ENCODE data around the gene STXBP6.

The STXBP6 gene

DNA sequence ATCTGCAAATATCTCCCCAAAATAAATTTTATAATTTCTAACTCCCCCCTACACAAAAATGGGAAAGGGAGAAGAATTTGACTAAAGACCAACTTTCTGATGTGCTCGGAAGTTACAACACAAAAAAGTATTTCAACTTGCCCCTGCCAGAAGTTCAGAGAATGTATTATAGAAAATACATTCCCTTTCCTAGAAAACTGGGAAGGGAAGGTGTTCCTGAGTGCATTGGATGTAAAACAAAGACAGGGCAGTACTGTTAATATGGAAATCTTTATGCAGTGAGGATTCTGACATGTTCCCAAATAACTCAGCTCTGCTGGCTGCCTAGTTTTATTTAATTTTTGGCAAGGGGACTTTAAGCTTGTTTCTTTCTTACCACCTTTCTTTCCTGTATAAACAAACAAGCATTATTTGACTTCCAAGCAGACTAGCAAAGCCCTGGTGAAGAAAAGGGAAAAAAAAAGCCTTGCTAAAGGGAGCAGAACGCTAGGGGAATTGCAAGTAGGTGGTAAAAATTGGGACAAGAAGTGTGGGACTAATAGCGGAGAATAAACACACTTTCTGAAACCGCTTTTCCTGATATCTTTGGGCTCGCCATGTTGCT, 124.1 kb downstream of the STXBP6 start:
- DNase-seq (ENCODE audit: low read depth), result no peak
- H3K4me3 ChIP-seq (ENCODE audit: low read length), result no peak overlapping the region
- no peak for TF ChIP-seq CTCF (conservative IDR thresholded peaks at IDR 0.05; ENCODE audit: low read length)

DNA sequence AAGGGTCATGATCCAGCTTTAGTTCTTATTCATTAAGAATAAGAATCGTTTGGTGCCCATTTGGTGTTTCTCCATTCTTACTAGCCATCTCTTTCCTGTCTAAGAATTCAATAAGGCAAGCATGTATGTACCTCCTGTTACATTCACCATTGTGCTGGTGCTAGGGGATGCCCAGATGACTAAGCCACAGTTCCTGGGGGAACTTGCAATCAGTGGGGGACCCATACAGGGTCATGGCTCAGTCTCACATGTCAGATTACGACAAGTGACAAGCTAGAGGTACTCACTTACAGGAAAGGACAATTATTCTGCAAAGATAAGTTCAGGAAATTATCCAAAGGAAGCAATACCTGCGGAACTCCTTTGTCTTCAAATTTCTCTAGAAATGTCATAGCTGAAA, 125.4 kb downstream of the STXBP6 start:
- TF ChIP-seq CTCF (conservative IDR thresholded peaks at IDR 0.05; ENCODE audit: low read length), result no peak
- no peak overlapping the region for H3K4me3 ChIP-seq (ENCODE audit: low read length)
- DNase-seq (ENCODE audit: low read depth), result no peak

DNA sequence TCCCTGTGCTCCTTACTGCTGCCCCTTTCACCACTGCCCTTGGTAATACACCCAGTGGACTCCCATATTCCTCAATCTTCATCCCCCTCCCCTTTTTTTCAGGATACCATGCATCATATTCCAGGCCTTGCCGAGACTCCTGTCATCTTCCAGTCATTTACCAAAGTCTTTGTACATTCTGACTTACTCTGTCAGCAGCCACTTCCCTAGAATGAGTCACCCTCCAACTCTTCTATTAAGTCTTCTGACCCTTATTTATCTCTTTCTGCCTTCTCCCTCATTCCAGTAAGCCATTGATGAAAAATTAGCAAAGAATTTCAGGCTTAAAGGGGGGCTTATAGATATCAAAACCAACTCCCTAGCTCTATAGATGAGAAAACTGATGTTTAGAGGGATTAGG, 128.0 kb downstream of the STXBP6 start:
- H3K4me3 ChIP-seq (ENCODE audit: low read length), result no peak overlapping the region
- no peak for TF ChIP-seq CTCF (conservative IDR thresholded peaks at IDR 0.05; ENCODE audit: low read length)
- peak; percentile 51 for DNase-seq (ENCODE audit: low read depth)

GRCh38 chr14:24920265-24921075, 129.5 kb downstream of the STXBP6 start:
- no peak for TF ChIP-seq CTCF (conservative IDR thresholded peaks at IDR 0.05; ENCODE audit: low read length)
- H3K4me3 ChIP-seq (ENCODE audit: low read length), result no peak overlapping the region
- no peak for DNase-seq (ENCODE audit: low read depth)

DNA sequence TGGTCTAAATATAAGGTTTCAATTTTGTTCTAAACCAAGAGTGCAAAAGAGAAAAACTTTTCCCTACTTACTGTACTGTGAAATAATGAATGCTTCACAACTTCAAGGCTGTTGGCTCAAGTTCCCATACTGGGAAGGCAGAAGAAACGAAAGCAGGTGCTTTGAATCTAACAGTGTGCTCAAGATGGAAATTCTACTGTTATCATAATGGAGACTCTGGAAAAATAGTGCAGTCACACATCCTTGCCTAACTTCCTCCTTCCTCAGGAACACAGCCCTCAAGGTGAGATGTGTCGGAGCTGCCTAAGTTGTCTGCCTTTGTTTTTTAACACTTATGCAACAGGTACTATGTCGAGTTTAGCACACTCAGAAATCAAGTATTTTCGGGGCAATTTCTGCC, 131.1 kb downstream of the STXBP6 start:
- H3K4me3 ChIP-seq (ENCODE audit: low read length), result no peak overlapping the region
- no peak for DNase-seq (ENCODE audit: low read depth)
- TF ChIP-seq CTCF (conservative IDR thresholded peaks at IDR 0.05; ENCODE audit: low read length), result no peak

DNA sequence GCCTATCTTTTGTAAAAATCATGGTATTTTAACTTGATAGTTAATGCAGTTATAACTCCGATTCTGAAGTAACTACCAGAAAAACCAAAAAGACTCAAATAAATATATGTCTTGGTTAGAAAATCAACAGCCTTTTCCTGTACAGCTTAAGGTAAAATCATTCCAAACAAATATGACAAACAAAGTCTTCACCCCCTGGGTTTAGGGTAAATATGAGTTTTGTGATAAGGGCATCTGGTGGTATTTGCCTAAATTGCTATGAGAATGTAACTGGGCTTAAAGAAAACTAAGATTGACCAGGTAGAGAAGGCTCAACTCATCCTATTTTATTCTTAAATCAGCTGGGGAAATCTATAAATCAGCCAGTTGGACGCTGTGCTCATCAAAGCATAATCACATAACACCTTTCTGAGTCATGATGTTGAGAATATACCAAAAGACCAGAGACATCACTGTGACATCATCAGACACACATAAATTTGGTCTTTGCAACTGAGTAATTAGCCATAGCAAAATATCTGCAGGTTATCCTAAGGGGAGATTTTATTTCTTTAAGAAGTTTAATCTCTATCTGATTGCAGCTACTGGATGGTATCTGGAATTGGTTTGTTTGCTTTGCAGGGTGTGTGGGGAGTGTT, 133.9 kb downstream of the STXBP6 start:
- TF ChIP-seq CTCF (conservative IDR thresholded peaks at IDR 0.05; ENCODE audit: low read length), result no peak
- H3K4me3 ChIP-seq (ENCODE audit: low read length), result no peak overlapping the region
- DNase-seq (ENCODE audit: low read depth), result no peak

Measured in AG10803 (cell line).